ENCODE results near the gene ABTB1.
"Not testable (repeated sequence)": the region's sequence is repeated elsewhere in the genome, so short reads cannot be mapped to it uniquely, and the experiment has no call there.

Gene ABTB1

DNA sequence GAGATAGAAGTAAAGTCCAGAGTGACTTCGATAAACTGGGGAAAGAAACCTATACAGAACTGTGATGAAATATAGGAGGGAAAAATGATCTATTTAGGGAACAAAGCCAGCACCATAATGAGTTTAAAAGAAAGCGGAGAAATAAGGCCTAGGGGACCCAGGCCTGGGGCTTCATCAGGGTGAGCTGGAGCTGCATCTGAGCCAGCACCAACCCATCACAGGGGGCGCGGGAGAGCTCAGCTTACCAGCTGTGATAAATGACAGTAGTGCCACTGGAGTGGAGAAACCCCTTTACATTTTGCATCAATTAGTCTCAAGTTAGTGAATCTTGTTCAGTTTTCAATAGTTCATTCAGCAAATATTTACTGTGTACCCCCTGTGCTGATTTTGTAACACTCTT lies 22.5 kb upstream of the ABTB1 start:
- no peak for DNase-seq

DNA sequence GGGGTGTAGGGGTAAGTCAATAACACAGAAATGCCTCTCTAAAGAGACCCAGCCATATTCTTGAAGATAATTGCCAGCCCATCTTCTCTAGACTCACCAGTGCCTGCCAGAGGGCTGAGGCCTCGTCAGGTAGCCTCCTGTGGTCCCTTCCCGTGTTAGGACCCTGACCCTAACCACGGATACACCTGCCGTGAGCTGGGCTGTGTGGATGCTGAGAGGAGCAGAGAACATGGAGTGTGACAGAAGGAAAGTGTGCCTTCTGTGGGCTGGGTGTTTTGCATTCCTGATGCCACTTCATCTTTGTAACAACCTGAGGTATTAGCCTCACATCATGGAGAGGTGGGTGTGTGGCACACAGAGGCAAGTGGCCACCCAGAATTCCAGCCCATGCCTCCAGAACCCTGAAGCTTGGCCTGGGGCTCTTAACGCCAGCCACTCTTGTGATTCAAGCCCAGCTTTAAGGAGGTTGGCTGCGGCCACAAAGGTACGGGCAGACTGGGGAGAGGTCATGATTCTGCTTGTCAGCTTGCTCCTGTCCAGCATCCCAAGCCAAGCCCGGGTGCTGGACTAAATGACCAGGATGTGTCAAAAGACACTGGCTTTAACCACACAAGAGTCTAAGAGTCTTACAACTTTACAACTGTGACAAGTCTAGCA lies 21.1 kb upstream of the ABTB1 start:
- DNase-seq = no peak

DNA sequence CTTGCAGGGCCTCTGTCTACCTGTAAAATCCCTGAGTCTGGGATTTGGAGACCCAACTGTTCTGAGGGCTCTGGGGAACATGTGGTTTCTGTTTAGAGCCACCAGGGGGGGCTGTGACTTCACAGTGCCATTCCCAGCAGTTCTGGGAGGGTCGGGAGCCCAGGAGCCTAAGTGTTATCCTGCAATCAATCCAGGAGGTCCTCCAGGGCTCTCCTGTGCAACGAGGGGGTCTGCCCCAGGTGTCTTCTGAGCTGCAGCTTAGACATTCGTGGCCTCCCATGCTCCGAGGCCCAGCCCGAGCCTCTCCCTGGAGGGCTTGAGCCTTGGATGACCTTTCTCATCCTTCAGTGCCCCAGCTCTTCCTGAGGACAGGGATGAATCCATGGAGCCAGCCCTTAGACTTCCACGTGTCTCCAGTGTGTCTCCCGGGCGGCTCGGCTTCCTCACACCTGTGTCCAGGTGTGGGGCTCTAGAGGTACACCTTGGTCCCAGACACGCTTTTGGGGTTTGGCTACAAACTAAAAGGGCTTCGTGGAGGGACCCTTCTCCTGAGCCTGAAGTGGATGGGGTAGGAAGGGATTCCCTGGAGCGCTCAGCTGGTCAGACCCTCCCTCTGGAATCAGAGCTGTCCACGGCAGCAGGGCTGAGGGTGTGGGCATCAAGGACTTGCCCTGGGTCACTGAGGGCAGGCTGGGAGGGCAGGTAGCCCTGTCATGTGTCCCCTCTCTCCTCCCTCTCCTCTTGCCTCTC lies 20.3 kb upstream of the ABTB1 start:
- DNase-seq = peak; percentile 58

DNA sequence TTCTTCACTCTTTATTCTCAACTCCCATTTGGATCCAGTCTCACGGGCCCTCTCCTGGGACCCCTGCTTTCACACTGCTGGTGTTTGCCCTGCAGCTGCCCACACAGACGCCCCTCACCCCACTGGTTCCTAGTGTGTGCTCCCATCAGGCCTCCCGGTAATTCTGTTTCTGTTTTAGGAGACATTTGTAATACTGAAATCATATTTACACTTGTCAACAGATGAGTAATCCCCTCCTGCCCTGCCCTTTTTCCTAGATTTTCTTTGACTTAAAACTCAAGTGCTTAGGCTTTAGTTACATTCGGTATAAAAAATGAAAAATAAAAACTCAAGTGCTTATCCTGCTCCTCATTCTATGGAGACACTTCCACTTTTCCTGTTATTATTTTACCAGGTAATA lies 18.4 kb upstream of the ABTB1 start:
- no peak for DNase-seq

DNA sequence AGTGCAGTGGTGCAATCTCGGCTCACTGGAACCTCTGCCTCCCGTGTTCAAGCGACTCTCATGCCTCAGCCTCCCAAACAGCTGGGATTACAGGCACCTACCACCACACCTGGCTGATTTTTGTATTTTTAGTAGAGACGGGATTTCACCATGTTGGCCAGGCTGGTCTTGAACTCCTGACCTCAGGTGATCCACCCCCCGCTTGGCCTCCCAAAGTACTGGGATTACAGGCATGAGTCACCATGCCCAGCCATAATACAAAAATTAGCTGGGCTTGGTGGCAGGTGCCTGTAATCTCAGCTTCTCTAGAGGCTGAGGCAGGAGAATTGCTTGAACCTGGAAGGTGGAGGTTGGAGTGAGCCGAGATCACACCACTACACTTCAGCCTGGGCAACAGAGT lies 17.8 kb upstream of the ABTB1 start:
- not testable (repeated sequence) for DNase-seq

DNA sequence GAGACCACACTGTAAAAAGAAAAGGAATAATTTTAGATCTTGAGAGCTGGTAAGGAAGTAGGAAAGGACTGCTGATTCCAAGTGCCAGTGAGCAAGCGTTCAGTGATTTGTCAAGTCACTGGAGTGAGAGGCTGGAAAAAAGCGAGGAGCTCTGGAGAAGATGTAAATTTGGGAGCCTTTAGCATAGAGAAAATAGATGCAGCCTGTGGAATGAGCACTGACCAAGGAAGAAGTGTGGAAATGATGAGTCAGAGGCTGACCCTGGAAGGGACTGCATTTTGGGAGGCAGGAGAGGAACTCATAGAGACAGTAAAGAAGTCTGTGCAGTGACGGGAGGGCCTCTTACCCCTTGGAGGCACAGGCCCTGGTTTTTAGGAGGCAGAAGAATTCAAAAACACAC lies 17.1 kb upstream of the ABTB1 start:
- peak; percentile 46 for DNase-seq

DNA sequence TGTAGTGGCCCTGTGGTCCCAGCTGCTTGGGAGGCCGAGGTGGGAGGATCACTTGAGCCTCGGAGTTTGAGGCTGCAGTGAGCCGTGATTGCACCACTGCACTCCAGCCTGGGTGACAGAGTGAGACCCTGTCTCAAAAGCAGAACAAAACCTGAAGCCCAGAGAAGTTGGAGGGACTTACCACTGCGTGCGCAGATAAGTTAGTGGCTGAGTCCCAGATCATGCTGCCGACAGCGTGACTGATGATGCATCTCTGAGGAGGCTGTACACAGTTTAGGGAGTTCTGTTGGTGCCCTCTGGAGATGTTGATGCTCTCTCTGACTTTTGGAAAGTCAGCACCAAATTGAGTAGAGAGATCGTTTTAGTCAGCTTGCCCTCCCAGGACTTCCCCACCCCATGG lies 15.8 kb upstream of the ABTB1 start:
- DNase-seq = no peak

DNA sequence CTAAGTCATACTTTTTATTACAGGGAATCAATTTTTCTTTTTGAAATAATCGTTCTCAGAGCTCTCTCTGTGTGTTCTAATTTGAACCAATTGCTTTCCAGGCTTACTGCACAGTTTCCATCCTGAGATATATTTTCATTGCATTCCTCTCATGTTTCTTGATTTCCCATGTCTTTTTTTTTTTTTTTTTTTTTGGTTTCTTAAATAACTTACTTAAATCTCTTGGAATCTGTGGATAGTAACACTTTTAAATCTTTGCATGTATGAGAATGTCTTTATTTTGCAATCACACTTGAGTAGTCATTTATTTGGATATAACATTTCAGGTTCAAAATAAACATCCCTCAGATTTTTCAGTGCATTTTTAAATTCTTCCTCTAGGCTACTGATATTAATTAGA lies 14.5 kb upstream of the ABTB1 start:
- peak; percentile 12 for DNase-seq

DNA sequence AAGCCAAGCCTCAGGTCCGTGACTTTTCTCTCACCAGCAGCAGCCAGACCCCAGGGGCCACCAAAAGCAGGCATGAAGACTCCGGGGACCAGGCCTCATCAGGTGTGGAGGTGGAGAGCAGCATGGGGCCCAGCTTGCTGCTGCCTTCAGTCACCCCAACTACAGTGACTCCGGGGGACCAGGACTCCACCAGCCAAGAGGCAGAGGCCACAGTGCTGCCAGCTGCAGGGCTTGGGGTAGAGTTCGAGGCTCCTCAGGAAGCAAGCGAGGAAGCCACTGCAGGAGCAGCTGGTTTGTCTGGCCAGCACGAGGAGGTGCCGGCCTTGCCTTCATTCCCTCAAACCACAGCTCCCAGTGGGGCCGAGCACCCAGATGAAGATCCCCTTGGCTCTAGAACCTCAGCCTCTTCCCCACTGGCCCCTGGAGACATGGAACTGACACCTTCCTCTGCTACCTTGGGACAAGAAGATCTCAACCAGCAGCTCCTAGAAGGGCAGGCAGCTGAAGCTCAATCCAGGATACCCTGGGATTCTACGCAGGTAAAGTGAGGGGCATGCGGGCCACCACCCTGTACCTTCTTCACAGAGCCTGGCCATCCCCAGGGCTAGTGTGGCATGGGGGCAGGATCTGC lies 12.0 kb upstream of the ABTB1 start:
- no peak for DNase-seq

DNA sequence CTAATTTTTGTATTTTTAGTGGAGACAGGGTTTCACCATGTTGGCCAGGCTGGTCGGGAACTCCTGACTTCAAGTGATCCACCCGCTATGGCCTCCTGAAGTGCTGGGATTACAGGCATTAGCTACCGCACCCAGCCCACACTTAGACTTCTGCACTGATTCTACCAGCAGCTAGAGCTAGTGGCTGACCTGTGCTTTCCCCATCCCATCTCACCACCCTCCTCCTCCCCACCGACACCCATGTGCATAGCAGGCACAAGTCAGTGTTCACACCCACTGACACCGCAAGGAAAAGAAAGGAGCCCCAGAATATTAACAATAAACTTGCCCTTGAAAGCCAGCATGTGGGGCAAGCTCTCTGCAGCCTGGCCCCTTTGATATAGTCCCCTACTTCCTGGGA lies 11.2 kb upstream of the ABTB1 start:
- DNase-seq = no peak

DNA sequence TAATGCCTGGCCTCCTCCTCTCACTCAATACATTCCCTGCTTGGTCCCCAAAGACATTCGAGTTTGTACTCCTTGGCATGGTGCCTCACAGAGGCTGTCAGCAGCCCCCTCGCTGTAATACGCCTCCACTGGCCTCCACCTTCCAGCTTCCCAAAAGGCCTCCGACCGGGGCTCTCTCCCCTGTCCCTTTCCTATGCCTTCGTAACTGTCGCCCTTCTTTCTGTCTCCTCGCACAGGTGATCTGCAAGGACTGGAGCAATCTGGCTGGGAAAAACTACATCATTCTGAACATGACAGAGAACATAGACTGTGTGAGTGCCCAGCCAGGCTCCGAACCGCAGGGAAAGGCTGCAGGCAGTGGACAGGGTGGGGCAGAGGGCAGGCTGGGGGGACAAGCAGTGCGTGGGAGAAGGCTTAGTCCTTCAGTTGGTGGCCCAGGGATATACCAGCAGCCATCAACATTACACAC lies 10.7 kb upstream of the ABTB1 start:
- DNase-seq = no peak

DNA sequence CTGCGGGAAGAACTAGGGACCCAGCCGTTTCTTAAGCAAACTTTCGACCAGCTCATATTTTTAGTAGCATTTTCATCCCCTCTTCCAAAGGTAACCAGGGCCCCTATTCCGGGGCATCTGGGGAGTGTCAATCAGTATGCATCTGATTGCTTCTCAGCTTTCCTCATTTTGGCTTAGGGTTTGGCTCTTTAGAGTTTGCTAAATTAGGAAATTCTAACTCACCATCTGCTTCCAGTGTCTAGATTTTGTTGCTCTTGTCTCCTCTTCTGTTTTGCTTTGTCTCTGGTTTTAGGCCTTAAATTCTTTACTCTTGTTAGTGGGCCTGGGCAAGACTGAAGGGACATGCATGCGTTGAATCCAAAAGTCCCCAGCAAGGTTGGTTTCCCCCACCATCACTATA lies 9.6 kb upstream of the ABTB1 start:
- no peak for DNase-seq

DNA sequence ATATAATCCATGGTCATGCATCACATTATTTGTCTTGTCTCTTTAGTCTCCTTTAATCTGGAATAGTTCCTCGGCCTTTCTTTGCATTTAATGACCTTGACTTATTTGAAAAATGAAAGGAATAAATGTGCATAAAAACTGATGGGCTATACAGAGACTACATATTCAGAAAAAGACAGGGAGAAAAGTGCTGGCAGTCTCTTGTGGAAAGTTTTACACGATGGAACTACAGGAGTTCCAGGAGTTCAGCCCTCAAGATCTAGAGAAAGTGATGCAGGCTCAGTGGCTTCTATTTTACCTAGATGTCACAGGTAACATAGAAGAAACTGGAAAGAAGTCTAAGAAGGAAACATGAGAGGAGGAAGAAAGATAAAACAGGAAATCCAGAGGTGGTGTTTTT lies 7.6 kb upstream of the ABTB1 start:
- DNase-seq = no peak

DNA sequence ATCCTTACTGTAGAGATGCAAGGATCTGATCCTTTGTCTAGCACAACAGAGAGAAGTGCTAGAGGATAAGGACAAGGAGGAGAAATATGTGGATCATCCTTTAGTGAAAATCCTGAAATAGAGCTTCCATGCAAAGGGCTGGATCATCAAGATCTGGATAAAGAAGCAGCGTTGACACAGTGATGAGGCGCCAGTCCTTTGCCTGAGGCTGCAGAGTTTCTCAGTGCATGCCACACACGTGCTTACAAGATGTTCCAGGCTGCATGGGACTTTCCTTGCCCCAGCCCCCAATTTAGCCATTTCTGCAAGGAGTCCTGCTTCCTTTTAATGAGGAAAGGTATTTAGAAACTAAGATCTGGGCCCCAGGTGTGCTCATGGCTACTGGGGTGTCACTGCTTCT lies 7.2 kb upstream of the ABTB1 start:
- DNase-seq = no peak

DNA sequence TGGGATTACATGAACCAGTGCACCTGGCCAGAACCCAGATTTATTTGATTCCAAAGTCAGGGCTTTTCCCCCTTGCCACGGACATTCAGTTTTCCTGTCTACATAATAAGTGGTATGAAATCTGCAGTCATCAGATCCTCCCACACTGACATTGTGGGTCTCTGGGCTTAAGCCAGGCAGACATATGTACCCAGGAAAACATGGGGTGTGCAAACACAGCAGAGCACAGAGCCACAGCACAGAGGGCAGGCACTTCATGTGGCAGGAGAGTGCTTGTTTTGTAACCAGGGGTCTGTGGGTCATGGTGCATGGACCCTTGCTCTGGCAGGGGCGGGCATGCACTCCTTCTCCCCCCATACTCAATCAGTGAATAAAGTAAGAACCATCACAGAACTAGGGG lies 6.1 kb upstream of the ABTB1 start:
- DNase-seq = no peak

DNA sequence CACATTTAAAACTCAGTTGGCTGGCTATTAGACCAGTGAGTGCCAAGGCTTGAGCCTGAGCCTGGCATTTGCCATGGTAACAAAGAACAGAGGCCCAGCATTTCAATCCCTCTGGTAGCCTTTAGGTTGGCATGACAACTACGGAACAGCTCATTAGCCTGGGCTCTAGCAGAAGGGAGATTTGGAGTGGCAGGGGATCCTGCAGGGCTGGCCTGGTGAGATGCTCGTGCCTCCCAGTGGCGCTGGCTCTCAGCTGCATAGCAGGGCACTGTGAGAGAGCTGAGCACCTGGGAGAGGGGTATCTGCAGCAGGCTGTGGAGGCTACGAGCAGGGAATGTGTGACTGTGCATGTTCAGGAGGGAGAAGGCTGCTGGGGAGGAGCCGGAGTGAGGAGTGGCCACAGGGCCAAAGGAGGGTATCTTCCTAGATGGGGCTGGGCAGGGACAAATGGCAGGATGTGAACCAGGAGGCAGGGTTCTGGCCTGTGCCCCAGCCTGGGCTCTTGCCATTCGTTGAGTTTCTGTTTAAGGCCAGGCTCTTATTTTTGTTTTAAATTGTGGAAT lies 5.6 kb upstream of the ABTB1 start:
- no peak for DNase-seq

DNA sequence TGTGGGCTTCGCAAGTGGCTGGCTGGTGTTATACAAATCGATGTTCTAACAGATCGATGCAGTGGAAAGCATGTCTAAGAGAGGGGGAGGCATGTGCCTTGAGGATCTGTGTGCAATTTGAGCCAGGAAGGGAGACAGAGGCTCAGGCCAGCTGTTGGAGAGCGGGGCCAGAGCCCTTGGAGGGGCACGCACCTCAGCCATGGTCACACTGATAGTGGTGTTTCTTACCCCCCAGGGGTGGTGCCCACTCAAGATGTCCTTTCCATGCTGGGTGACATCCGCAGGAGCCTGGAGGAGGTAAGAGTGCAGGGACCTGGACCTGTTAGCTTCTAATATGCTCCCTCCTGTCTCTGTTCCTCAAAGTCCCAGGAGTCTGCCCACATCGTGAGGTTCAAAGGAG lies 3.8 kb upstream of the ABTB1 start:
- no peak for DNase-seq

DNA sequence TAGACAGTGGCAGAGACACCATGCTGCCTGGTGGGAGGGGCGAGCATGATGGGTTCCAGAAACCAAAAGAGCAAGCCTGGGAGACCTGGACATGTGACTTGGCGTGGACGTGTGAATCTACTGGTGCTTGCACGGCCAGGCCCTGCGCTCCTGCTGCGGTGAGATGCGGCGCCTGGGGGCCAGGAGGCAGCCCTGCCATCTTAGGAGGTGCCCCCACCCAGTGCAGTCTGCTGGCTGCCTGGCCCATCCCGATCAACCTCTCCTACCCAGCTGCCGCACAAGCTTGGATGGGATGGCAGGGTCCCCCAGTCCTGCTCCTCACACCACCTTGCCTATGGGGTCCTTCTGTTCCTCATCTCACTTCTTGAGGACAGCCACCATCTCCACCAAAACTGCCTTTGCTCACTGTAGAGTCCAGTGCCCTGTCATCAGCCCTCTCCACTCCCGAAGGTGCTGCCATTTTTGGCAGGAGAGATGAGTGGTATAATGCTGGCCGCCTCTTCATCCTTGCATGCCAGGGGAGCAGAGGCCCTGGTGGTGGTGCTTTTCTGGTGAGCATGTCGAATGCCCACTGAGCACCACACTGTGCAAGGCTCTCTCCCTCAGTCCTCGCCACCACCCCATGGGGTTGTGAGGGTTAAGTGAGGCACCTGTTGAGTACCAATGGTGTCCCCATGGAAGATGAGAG lies 3.1 kb upstream of the ABTB1 start:
- DNase-seq = no peak

DNA sequence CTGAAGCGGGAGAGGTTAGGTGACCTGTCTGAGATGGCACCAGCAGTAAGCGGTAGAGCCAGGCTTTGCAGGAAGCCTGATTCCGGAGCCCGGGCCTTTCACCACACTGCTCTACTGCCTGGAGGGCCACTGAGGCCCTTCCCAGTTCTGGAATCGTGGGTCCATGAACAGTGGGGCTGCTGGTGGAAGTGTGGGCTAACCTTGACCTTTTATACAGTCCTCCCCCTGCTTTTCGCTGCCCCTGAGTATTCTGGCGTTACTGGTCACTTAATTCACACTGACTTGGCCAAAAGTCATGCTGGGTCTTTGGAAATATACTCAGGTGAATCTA lies 2.6 kb upstream of the ABTB1 start:
- no peak for DNase-seq

DNA sequence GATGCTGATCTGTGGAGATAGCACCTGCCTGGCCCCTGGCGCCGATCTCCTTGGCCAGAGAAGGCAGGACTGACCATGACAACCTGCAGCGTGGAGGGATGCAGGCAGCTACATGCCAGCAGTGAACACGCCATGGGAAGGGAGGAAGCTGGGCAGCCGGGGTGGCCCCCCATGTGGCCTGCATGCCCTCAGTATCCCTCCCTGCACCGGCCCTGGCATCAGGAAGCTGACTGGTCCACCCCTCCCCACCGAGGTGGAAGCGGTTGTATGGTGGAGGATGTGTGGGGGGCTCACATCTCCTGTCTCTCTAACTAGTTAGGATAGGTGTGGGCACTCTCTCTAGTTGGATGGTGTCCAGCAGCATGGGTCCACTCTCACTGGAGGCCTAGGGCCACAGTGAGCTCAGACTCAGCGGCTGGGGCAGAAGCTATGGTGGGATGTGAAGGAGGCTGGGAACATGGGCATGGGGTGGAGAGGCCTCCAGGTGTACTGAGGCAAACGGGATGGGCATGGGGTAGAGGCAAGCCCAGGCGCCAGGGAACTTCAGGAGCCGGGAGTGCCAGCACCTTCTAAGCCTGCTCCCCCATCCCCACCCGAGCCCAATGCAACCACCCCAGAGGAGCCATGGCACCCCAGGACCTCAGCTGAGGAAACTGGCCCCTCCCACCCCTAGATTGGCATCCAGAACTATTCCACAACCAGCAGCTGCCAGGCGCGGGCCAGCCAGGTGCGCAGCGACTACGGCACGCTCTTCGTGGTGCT lies 1.8 kb upstream of the ABTB1 start:
- no peak for DNase-seq

DNA sequence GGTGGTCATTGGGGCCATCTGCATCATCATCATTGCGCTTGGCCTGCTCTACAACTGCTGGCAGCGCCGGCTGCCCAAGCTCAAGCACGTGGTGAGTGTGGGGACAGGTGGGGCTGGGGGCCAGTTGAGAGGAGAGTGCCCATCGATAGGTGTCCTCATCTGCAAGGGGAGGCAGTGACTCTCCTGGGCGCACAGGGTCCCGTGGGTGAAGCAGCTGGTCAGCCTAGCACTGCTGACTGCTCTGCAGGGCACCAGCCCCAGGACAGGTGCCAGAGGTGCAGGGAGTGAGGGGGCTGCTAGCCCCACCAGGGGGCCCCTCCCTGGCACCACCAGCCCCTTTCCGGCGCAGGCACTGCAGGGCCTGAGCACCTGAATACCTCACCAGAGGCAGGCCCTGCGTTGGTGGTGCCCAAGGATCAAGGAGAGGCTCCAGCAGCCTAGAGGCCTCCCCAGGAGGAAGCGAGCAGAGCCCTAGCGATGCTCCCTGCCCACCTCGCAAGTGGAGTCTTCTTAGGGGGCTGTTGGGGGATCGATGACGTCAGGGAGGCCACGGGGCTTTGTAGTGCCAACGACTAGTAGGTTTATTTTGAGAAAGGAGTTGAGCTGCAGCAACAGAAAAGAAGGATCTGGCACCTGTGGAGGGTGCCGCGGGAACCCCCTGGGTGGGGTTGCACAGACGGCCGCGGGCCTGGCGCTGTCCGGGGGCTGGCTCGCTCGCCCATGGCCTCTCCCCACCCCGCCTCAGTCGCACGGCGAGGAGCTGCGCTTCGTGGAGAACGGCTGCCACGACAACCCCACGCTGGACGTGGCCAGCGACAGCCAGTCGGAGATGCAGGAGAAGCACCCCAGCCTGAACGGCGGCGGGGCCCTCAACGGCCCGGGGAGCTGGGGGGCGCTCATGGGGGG lies 976 bp upstream of the ABTB1 start:
- DNase-seq = no peak

All from fibroblast of skin of abdomen (primary cell).